Stomach (tissue), 4 donors: Measurements from ENCODE around the gene SPRR2D.

Source experiments
- CTCF ChIP-seq, 7 experiments: fragments of 450-650 bp in 4 of 7; fragments of 200-600 bp in 3 of 7; sonication (generic) in 3 of 7; IDR thresholded peaks; one replicate each; pipeline ENCODE4 v1.5.1; 2016 to 2019; ENCODE audit warnings: antibody characterized with exemption in 7 of 7, control low read depth in 2 of 7, mild to moderate bottlenecking in 1 of 7
- POLR2A ChIP-seq, 4 donors: fragments of 450-650 bp; IDR thresholded peaks; one replicate each; pipeline ENCODE4 v1.6.1; 2016; ENCODE audit warnings: antibody characterized with exemption in 4 of 4, control low read depth in 2 of 4, mild to moderate bottlenecking in 1 of 4, moderate library complexity in 1 of 4

- TF ChIP-seq CTCF (IDR thresholded peaks at IDR 0.05) (no peak), POLR2A (IDR thresholded peaks at IDR 0.05) (no peak)
Measured at GRCh38 chr1:153057375-153057774, 16.5 kb upstream of the SPRR2D start, which contains the start of gene SPRR2A.
